ENCODE data around the gene KCNK3.

DNA sequence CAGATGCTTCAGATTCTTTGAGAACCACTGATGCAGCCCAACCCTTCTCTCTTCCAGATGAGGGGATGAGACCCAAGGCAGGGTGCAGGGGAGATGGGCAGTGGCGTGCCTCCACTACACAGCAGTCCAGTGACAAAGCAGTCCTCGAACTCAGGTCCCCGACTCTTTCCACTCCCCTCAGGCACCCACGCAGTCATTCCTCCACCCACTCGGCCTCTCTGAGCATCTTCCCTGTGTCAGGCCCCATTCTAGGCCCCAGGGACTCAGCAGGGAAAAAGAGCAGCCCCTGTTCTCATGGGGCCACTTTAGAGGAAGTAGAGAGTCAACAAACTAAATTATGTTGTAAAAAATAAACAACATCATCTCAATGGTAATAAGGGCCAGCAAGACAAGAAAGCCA, 15.2 kb downstream of the KCNK3 start:
- no peak for TF ChIP-seq EZH2phosphoT487 (IDR thresholded peaks at IDR 0.05; ENCODE audit: borderline replicate concordance, low read depth)
- TF ChIP-seq, protein P1, sequence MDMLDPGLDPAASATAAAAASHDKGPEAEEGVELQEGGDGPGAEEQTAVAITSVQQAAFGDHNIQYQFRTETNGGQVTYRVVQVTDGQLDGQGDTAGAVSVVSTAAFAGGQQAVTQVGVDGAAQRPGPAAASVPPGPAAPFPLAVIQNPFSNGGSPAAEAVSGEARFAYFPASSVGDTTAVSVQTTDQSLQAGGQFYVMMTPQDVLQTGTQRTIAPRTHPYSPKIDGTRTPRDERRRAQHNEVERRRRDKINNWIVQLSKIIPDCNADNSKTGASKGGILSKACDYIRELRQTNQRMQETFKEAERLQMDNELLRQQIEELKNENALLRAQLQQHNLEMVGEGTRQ (IDR thresholded peaks at IDR 0.05; ENCODE audit: borderline replicate concordance, low read depth, low read length): no peak

All from SK-N-SH (cell line).